Mesothelial cell of epicardium (in vitro differentiated cells): ENCODE measurements around the gene SMAD6. TPM values are rescaled to one million over a fixed set of nuclear protein-coding genes. Genes with fewer than 3 reads are reported as not detected.

Experiments used
- DNase-seq, 2 experiments: peaks; one replicate each; pipeline ENCODE4 v3.0.0; 2021; ENCODE audit warnings: low spot score in 2 of 2; ENCODE audit not compliant: unreplicated experiment in 2 of 2
- H3K27ac Mint-ChIP-seq: 2 replicates; pipeline ENCODE4 v1.8.0; 2021; ENCODE audit warnings: mixed read lengths
- H3K27me3 Mint-ChIP-seq: 2 replicates; pipeline ENCODE4 v1.8.0; 2021; ENCODE audit warnings: low read depth, mixed read lengths
- H3K36me3 Mint-ChIP-seq: 2 replicates; pipeline ENCODE4 v1.8.0; 2021; ENCODE audit warnings: mixed read lengths
- H3K4me1 Mint-ChIP-seq: 2 replicates; pipeline ENCODE4 v1.8.0; 2021; ENCODE audit warnings: mixed read lengths
- H3K4me3 Mint-ChIP-seq: 2 replicates; pipeline ENCODE4 v1.8.0; 2021; ENCODE audit warnings: mild to moderate bottlenecking, moderate library complexity, mixed read lengths
- H3K9me3 Mint-ChIP-seq: 2 replicates; pipeline ENCODE4 v1.8.0; 2021; ENCODE audit warnings: mixed read lengths
- total RNA-seq: library from RNA; stranded (reverse); gene quantifications from 3 replicates; pipeline ENCODE4 v1.2.1, GENCODE V29; 2021
- TF ChIP-seq, protein P1 (sequence below): fragments of 200-600 bp; sonication (generic); IDR thresholded peaks from one replicate; pipeline ENCODE4 v1.5.0; 2021; ENCODE audit warnings: antibody characterized with exemption; ENCODE audit not compliant: unreplicated experiment

Gene SMAD6
- total RNA-seq, 1 donor from 2014 or later, result 176 TPM

- Mint-ChIP-seq H3K4me1 (peaks cover 80% of the 10 kb centered on the region), H3K9me3 (no peaks in the 10 kb centered on the region), H3K36me3 (peaks cover 24% of the 10 kb centered on the region), H3K27ac (peak overlapping the region; percentile 79), H3K27me3 (no peaks in the 10 kb centered on the region), H3K4me3 (no peak overlapping the region)
- TF ChIP-seq, protein P1, sequence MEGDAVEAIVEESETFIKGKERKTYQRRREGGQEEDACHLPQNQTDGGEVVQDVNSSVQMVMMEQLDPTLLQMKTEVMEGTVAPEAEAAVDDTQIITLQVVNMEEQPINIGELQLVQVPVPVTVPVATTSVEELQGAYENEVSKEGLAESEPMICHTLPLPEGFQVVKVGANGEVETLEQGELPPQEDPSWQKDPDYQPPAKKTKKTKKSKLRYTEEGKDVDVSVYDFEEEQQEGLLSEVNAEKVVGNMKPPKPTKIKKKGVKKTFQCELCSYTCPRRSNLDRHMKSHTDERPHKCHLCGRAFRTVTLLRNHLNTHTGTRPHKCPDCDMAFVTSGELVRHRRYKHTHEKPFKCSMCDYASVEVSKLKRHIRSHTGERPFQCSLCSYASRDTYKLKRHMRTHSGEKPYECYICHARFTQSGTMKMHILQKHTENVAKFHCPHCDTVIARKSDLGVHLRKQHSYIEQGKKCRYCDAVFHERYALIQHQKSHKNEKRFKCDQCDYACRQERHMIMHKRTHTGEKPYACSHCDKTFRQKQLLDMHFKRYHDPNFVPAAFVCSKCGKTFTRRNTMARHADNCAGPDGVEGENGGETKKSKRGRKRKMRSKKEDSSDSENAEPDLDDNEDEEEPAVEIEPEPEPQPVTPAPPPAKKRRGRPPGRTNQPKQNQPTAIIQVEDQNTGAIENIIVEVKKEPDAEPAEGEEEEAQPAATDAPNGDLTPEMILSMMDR, result no peak
- DNase-seq, result no peak
Observed at GRCh38 chr15:66780973-66781718, 79.1 kb downstream of the SMAD6 start.

GRCh38 chr15:66782785-66783184 is 80.7 kb downstream of the SMAD6 start:
- DNase-seq, result no peak
- Mint-ChIP-seq H3K27ac (peak overlapping the region; percentile 91), H3K9me3 (no peaks in the 10 kb centered on the region), H3K36me3 (peaks cover 24% of the 10 kb centered on the region), H3K27me3 (no peaks in the 10 kb centered on the region), H3K4me3 (no peak overlapping the region), H3K4me1 (peaks cover 78% of the 10 kb centered on the region)
- TF ChIP-seq, protein P1, result no peak

DNA sequence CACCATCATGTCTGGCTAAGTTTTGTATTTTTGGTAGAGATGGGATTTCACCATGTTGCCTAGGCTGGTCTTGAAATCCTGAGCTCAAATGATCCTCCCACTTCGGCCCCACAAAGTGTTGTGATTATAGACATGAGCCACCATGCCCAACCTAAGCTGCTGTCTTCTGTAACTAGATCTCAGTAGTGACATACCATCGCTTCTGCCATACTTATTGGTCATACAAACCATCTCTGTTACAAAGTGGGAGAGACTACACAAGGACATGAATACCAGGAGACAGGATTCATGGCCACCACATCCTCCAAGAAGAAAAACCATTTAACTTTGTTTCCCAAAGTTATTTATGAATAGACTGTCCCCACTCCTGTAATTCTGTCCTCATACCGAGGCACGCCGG is 81.3 kb downstream of the SMAD6 start:
- no peaks in the 10 kb centered on the region for H3K9me3 Mint-ChIP-seq

DNA sequence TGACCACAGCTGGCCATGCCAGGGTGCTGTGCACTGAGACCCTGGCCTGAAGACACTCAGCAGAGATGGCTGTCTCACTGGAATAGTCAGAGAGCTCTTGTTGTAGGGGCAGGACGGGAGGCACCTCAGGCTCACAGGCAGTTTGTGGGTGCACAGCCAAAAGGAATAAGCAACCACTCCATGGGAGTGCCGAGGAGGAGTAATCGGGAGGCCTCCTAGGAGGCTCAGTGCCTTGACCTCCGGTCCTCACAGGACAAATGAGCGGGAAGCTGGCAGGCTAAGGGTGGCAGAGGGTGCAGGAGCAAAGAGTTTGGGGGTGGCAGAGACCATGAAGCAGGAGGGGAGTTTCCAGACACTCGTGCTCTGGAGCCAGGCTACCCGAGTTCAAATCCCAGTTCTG is 81.7 kb downstream of the SMAD6 start:
- Mint-ChIP-seq H3K36me3 (peaks cover 24% of the 10 kb centered on the region), H3K4me3 (no peak overlapping the region), H3K27ac (peak overlapping the region; percentile 91), H3K9me3 (no peaks in the 10 kb centered on the region), H3K4me1 (peaks cover 71% of the 10 kb centered on the region), H3K27me3 (no peaks in the 10 kb centered on the region)
- TF ChIP-seq, protein P1, result no peak
- no peak for DNase-seq

More for the DNA sequence above, 81.3 kb downstream of the SMAD6 start:
- no peaks in the 10 kb centered on the region for H3K27me3 Mint-ChIP-seq
- peaks cover 24% of the 10 kb centered on the region for H3K36me3 Mint-ChIP-seq
- peaks cover 73% of the 10 kb centered on the region for H3K4me1 Mint-ChIP-seq
- TF ChIP-seq, protein P1, result no peak
- DNase-seq, result no peak
- H3K27ac Mint-ChIP-seq, result peak overlapping the region; percentile 91
- H3K4me3 Mint-ChIP-seq, result no peak overlapping the region

DNA sequence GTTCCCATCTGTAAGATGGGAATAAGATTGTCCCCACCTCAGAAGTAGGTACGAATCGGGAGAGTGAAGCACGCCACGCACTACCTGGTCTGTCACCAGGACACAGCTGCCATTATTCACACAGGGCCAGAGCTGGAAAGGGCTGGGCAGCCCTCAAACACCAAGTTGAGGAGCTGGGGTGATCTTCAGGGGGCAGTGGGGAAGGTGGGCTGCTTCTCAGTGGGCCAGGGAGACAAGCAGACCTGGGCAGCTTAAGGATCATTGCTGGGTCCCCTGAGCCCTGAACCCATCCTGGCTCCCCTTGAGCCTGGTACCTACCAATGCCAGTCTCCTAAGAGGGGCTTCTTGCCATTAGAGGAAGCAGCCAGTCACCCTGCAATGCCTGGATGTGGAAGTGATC is 82.1 kb downstream of the SMAD6 start:
- TF ChIP-seq, protein P1, result no peak
- Mint-ChIP-seq H3K27ac (peak overlapping the region; percentile 92), H3K27me3 (no peaks in the 10 kb centered on the region), H3K36me3 (peaks cover 24% of the 10 kb centered on the region), H3K4me3 (no peak overlapping the region), H3K9me3 (no peaks in the 10 kb centered on the region), H3K4me1 (peaks cover 71% of the 10 kb centered on the region)
- DNase-seq, result no peak
